ENCODE results near the gene TEX22.

The TEX22 gene

DNA sequence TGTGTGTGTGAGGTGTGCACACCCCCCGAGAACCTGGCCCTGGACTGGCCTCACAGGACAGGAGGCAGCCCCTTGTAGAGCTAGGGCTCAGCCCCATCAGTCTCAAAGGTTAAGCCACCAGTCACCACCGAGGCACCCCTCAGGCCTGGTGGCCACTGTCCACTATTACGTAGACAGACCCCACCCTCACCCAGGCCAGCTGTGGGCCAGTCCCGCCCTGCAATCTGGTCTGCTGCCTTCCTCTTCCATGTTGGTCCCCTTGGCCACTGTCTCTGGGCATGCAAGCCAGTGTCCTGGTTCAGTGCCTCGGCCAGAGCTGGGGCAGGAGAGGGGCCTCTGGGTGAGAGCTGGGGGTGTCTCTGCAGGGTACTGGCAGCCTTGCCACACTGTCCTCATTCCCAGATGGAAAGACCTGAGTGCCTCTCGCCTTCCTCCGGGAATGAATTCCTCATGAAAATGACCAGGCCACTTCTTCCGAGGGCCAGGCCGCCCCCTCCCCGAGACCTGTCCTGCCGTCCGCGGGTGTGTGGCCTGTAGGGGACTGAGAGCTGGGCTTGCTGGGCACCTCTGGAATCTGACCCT lies 897 bp upstream of the TEX22 start:
- Histone ChIP-seq H3K4me3 (ENCODE audit: low read depth, low read length) (no peak overlapping the region), H3K27ac (no peak overlapping the region), H3K27me3 (replicated peaks) (no peaks in the 10 kb centered on the region), H3K36me3 (replicated peaks) (no peaks in the 10 kb centered on the region)
- DNase-seq = no peak
- TF ChIP-seq, protein P1, sequence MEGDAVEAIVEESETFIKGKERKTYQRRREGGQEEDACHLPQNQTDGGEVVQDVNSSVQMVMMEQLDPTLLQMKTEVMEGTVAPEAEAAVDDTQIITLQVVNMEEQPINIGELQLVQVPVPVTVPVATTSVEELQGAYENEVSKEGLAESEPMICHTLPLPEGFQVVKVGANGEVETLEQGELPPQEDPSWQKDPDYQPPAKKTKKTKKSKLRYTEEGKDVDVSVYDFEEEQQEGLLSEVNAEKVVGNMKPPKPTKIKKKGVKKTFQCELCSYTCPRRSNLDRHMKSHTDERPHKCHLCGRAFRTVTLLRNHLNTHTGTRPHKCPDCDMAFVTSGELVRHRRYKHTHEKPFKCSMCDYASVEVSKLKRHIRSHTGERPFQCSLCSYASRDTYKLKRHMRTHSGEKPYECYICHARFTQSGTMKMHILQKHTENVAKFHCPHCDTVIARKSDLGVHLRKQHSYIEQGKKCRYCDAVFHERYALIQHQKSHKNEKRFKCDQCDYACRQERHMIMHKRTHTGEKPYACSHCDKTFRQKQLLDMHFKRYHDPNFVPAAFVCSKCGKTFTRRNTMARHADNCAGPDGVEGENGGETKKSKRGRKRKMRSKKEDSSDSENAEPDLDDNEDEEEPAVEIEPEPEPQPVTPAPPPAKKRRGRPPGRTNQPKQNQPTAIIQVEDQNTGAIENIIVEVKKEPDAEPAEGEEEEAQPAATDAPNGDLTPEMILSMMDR (IDR thresholded peaks at IDR 0.05; ENCODE audit: low read depth, low read length, missing control alignments) = no peak
- in situ Hi-C loops (cut with HindIII; ENCODE audit: low pct_ligation_motif_present, low sequenced_read_pairs) = no loop called here

DNA sequence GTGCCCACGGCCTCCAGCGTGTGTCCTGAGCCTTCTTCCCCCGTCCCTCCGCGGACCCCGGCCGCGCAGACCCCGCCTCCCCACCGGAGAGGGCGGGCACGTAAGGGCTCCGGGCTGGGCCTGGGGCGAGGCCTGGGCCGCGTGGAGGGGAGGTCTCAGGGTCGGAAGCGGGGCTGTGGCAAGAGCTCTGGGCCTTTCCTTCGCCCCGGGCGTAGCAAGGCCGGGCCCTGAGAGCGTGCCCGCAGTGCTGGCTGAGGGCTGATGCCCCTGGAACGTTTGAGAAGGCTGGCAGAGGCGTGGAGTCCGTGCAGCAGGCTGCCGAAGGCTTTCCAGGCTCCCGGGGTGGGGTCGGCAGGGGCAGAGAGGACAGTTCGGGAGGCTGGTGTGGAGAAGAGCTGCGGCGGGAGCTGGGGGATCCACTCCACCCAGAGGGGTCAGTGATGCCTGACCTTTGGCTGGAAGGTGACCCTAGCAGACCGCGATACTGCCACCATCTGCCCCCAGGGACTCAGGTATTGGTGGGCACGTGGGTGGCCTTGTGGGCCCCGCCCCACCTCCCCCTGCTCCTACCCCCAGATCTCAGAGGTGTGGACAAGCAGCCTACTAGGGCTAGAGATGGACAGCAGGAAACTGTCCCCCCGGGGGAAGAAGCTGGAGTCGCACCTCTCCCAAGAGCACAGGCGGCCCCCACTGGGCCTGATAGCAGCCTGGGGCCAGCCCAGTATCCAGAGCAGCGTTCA lies 558 bp downstream of the TEX22 start:
- no peak for DNase-seq
- Histone ChIP-seq H3K36me3 (replicated peaks) (no peaks in the 10 kb centered on the region), H3K27me3 (replicated peaks) (no peaks in the 10 kb centered on the region), H3K27ac (peak overlapping the region; percentile 84), H3K4me3 (ENCODE audit: low read depth, low read length) (peak overlapping the region; percentile 61)
- TF ChIP-seq, protein P1 (IDR thresholded peaks at IDR 0.05; ENCODE audit: low read depth, low read length, missing control alignments) = no peak
- in situ Hi-C loops (cut with HindIII; ENCODE audit: low pct_ligation_motif_present, low sequenced_read_pairs) = no loop called here

DNA sequence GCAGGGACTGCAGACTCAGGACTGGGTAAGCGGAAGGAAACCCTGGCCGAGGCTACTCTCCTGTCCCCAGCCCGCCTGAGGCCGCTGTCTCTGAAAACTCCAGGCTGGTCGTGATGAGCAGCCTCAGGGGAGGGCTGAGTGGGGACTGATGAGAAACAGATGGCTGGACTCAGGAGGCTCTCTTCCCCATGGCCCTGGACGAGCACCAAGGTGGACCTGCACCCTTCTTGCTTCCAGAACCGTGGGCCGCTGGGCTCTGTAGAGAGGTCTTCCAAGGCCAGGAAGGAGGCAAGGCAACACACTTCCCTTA lies 1.1 kb downstream of the TEX22 start:
- Histone ChIP-seq H3K4me3 (ENCODE audit: low read depth, low read length) (peak overlapping the region; percentile 61), H3K27me3 (replicated peaks) (no peaks in the 10 kb centered on the region), H3K27ac (no peak overlapping the region), H3K36me3 (replicated peaks) (no peaks in the 10 kb centered on the region)
- no peak for DNase-seq
- in situ Hi-C loops (cut with HindIII; ENCODE audit: low pct_ligation_motif_present, low sequenced_read_pairs) = no loop called here
- TF ChIP-seq, protein P1 (IDR thresholded peaks at IDR 0.05; ENCODE audit: low read depth, low read length, missing control alignments) = no peak

DNA sequence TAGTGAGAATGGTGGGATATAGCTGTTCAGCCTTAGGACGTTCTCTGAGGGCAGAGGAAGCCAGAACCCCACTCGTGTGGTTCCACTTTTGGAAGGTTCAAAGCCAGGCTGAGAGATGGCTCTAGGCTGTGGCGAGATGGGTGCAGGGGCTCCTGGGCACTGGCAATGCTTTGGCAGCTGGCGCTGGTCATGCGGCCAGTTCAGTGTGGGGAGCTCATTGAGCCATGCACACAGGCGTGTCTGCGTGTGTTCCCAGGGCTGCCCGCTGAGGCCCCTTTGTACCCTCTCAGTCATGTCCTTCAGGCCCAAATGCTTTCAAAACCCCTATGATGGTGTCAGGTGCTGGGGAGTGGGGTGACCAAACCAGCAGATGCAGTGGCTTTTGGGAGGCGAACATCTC lies 1.7 kb downstream of the TEX22 start:
- in situ Hi-C loops (cut with HindIII; ENCODE audit: low pct_ligation_motif_present, low sequenced_read_pairs) = no loop called here
- Histone ChIP-seq H3K4me3 (ENCODE audit: low read depth, low read length) (no peak overlapping the region), H3K27me3 (replicated peaks) (no peaks in the 10 kb centered on the region), H3K36me3 (replicated peaks) (no peaks in the 10 kb centered on the region), H3K27ac (no peak overlapping the region)
- TF ChIP-seq, protein P1 (IDR thresholded peaks at IDR 0.05; ENCODE audit: low read depth, low read length, missing control alignments) = no peak
- no peak for DNase-seq

DNA sequence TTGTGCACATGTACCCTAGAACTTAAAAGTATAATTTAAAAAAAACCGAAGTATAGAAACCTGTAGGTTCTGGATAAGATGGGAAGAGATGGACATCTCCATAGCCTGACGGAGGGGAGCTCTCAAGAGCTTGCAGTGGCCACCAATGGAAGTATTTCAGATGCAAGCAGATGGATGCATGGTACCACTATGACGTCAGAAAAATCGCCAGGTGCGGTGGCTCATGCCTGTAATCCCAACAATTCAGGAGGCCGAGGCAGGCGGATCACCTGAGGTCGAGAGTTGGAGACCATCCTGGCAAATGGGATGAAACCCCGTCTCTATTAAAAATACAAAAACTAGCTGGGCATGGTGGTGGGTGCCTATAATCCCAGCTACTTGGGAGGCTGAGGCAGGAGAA lies 3.4 kb downstream of the TEX22 start:
- TF ChIP-seq, protein P1 (IDR thresholded peaks at IDR 0.05; ENCODE audit: low read depth, low read length, missing control alignments) = no peak
- DNase-seq = no peak
- in situ Hi-C loops (cut with HindIII; ENCODE audit: low pct_ligation_motif_present, low sequenced_read_pairs) = no loop called here
- Histone ChIP-seq H3K4me3 (ENCODE audit: low read depth, low read length) (no peak overlapping the region), H3K27me3 (replicated peaks) (no peaks in the 10 kb centered on the region), H3K27ac (no peak overlapping the region), H3K36me3 (replicated peaks) (no peaks in the 10 kb centered on the region)

DNA sequence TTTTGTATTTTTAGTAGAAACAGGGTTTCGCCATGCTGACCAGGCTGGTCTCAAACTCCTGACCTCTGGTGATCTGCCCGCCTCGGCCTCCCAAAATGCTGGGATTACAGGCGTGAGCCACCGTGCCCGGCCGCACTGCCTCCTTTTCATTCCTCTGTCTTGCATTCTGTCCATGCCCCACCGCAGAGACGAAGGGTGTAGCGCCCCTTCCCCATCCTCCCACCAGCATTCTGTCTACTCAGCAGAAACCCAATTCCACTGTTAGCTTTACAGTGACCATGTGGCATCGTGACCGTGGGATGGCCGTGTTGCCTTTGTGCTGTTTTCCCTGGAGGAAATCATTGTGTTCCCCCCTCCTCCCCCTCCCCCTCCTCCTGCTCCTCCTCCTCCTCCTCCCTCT lies 10.3 kb downstream of the TEX22 start:
- Histone ChIP-seq H3K27me3 (replicated peaks) (no peaks in the 10 kb centered on the region), H3K36me3 (replicated peaks) (no peaks in the 10 kb centered on the region), H3K27ac (no peak overlapping the region), H3K4me3 (ENCODE audit: low read depth, low read length) (no peak overlapping the region)
- no peak for DNase-seq
- in situ Hi-C loops (cut with HindIII; ENCODE audit: low pct_ligation_motif_present, low sequenced_read_pairs) = no loop called here
- TF ChIP-seq, protein P1 (IDR thresholded peaks at IDR 0.05; ENCODE audit: low read depth, low read length, missing control alignments) = no peak

Data from brain microvascular endothelial cell (primary cell).